Activated CD8-positive, alpha-beta T cell treated with anti-CD3 and anti-CD28 coated beads for 36 hours (primary cell): ENCODE measurements around the gene SUPT4H1. TPM values are rescaled to one million over a fixed set of nuclear protein-coding genes. Genes with fewer than 3 reads are reported as not detected.

Experiments used
- ATAC-seq: fragments of 200-7000 bp; cut with Tn5 transposase; one replicate; pipeline ENCODE4 v1.10.0; 2021; ENCODE audit warnings: mild to moderate bottlenecking, moderate library complexity
- CTCF ChIA-PET: fragments of 350-600 bp; sonication (Branson Sonifier 250); formaldehyde crosslinking; loops from one replicate; lab custom pipeline; 2021; ENCODE audit warnings: antibody characterized with exemption; lab: Charles Lee
- POLR2A ChIA-PET: fragments of 350-600 bp; sonication (Branson Sonifier 250); formaldehyde crosslinking; loops from one replicate; lab custom pipeline; 2021; ENCODE audit warnings: antibody characterized with exemption; lab: Charles Lee
- DNase-seq: peaks from one replicate; pipeline ENCODE4 v3.0.0-alpha.2; 2020
- H3K27ac Mint-ChIP-seq: one replicate; pipeline ENCODE4 v1.8.0; 2021; ENCODE audit warnings: mild to moderate bottlenecking, mixed read lengths
- H3K27me3 Mint-ChIP-seq: one replicate; pipeline ENCODE4 v1.8.0; 2021; ENCODE audit warnings: mixed read lengths
- H3K36me3 Mint-ChIP-seq: one replicate; pipeline ENCODE4 v1.8.0; 2021; ENCODE audit warnings: low read depth, mixed read lengths
- H3K4me1 Mint-ChIP-seq: one replicate; pipeline ENCODE4 v1.8.0; 2021; ENCODE audit warnings: low read depth, mixed read lengths
- H3K4me3 Mint-ChIP-seq: one replicate; pipeline ENCODE4 v1.8.0; 2021; ENCODE audit warnings: mild to moderate bottlenecking, moderate library complexity, mixed read lengths
- H3K9me3 Mint-ChIP-seq: one replicate; pipeline ENCODE4 v1.8.0; 2021; ENCODE audit warnings: mixed read lengths
- CTCF ChIP-seq: fragments of 200-600 bp; IDR thresholded peaks from one replicate; pipeline ENCODE4 v1.8.0; 2022; ENCODE audit warnings: antibody characterized with exemption, mild to moderate bottlenecking
- intact Hi-C: fragments of 100-400 bp; cut with micrococcal nuclease; formaldehyde crosslinking; loops from one replicate; pipeline ENCODE4 v1.10.0; 2022
- total RNA-seq, 2 experiments: library from RNA; stranded (reverse); gene quantifications; one replicate each; pipeline ENCODE4 v1.2.3, GENCODE V29; 2021

SUPT4H1 gene
- total RNA-seq, 2 experiments from 2014 or later = 104 to 110 TPM

GRCh38 chr17:58310511-58311428 lies 41.2 kb downstream of the SUPT4H1 start:
- Mint-ChIP-seq H3K27me3 (no peaks in the 10 kb centered on the region), H3K36me3 (peaks cover 1% of the 10 kb centered on the region), H3K4me1 (no peaks in the 10 kb centered on the region), H3K4me3 (no peak overlapping the region), H3K27ac (no peak overlapping the region), H3K9me3 (no peaks in the 10 kb centered on the region)
- intact Hi-C loops = no loop called here
- ChIA-PET CTCF (no interaction called here), POLR2A (interaction anchor here (0.7 to 1.9 kb wide), 3 partner anchors 9 to 21 kb away, joined by 3 to 7 read pairs (median 3); partner anchors contain the start of gene TSPOAP1)
- no peak for TF ChIP-seq CTCF
- ATAC-seq (no peak), DNase-seq (no peak)

- CTCF ChIA-PET = no interaction called here
- no peak for DNase-seq
- H3K27me3 Mint-ChIP-seq = no peaks in the 10 kb centered on the region
These were observed 42.1 kb downstream of the SUPT4H1 start for GRCh38 chr17:58309918-58310259.

GRCh38 chr17:58308985-58309917 lies 42.8 kb downstream of the SUPT4H1 start:
- intact Hi-C loops = no loop called here
- POLR2A ChIA-PET = interaction anchor here (0.6 to 1.7 kb wide), 4 partner anchors 8 to 42 kb away, joined by 3 to 7 read pairs (median 3); partner anchors contain the start of gene TSPOAP1
- DNase-seq (no peak), ATAC-seq (no peak)
- Mint-ChIP-seq H3K27ac (no peak overlapping the region), H3K4me1 (no peaks in the 10 kb centered on the region), H3K4me3 (no peak overlapping the region), H3K36me3 (peaks cover 1% of the 10 kb centered on the region), H3K27me3 (no peaks in the 10 kb centered on the region), H3K9me3 (no peaks in the 10 kb centered on the region)
- CTCF ChIA-PET = interaction anchor here (3.8 kb wide), 1 partner anchor 8 kb away, joined by 20 read pairs; no protein-coding TSS in a partner anchor
- no peak for TF ChIP-seq CTCF

More at GRCh38 chr17:58309918-58310259, 42.1 kb downstream of the SUPT4H1 start:
- POLR2A ChIA-PET = interaction anchor here (1.0 to 1.7 kb wide), 3 partner anchors 10 to 42 kb away, joined by 3 to 7 read pairs (median 3); no protein-coding TSS in a partner anchor
- Mint-ChIP-seq H3K4me1 (no peaks in the 10 kb centered on the region), H3K9me3 (no peaks in the 10 kb centered on the region), H3K27ac (no peak overlapping the region), H3K36me3 (peaks cover 1% of the 10 kb centered on the region), H3K4me3 (no peak overlapping the region)
- no peak for TF ChIP-seq CTCF
- no peak for ATAC-seq
- intact Hi-C loops = no loop called here

GRCh38 chr17:58308173-58308984 lies 43.6 kb downstream of the SUPT4H1 start:
- H3K27ac Mint-ChIP-seq = no peak overlapping the region
- POLR2A ChIA-PET = interaction anchor here (0.7 to 1.7 kb wide), 2 partner anchors 20 to 29 kb away, joined by 3 to 7 read pairs; partner anchors contain the start of gene TSPOAP1

More at GRCh38 chr17:58308173-58308984, 43.6 kb downstream of the SUPT4H1 start:
- no peak overlapping the region for H3K4me3 Mint-ChIP-seq
- no peaks in the 10 kb centered on the region for H3K9me3 Mint-ChIP-seq
- ATAC-seq = no peak
- H3K36me3 Mint-ChIP-seq = peaks cover 1% of the 10 kb centered on the region
- CTCF ChIA-PET = interaction anchor here (0.9 to 3.8 kb wide), 3 partner anchors 9 to 109 kb away, joined by 3 to 20 read pairs (median 4); partner anchors contain the start of gene RNF43
- no peaks in the 10 kb centered on the region for H3K27me3 Mint-ChIP-seq
- no peak for TF ChIP-seq CTCF
- intact Hi-C loops = no loop called here
- peaks cover 2% of the 10 kb centered on the region for H3K4me1 Mint-ChIP-seq
- no peak for DNase-seq
